Prostate gland (tissue), 1 donor: Measurements from ENCODE around the gene ACVR1.

Experiments used
- POLR2A ChIP-seq: fragments of 450-650 bp; IDR thresholded peaks from one replicate; pipeline ENCODE4 v1.6.1; 2016; ENCODE audit warnings: antibody characterized with exemption, mild to moderate bottlenecking
- POLR2AphosphoS5 ChIP-seq: sonication (generic); formaldehyde crosslinking; IDR thresholded peaks from one replicate; pipeline ENCODE4 v1.6.1; 2017; ENCODE audit warnings: antibody characterized with exemption

DNA sequence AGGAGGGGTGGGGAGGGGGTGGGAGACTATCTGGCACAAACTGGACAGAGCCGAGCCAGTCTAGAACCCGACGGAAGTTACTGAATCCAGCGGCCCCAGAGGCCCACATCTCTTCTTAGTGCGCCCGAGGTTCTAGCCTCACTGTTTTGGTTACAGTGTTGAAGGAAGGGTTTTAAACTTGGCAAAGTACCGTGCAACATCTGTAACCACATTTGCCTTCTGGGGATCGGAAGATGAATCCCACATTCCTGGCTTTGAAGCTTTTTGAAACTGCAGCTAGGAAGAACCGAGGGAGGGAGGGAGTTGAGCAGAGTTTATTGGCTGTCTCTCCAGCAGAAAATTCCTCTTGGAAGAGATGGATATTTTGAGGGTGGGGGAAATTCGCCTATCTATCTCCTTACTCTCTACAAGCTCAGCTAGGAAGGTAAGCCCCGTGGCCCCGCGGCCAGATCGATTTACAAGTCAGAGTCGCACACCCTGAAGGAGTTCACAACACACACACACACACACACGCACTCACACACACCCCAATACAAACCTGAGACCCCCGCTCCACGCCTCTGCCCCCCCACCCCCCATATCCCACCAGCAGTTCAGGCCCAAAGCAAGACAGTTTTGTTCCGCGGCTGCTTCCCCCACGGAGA, 1.0 kb downstream of the ACVR1 start:
- TF ChIP-seq POLR2AphosphoS5 (no peak), POLR2A (no peak)
